OCI-LY1 (cell line): ENCODE data around the gene TXNDC15.

Experiments
- EZH2 ChIP-seq: fragments of 200-600 bp; sonication (generic), shearing (Covaris generic); IDR thresholded peaks from 2 replicates; pipeline ENCODE4 v1.8.0; 2017; ENCODE audit warnings: borderline replicate concordance, mixed run types, mild to moderate bottlenecking, antibody characterized with exemption, low read length, moderate library complexity, mixed read lengths
- TF ChIP-seq, protein P1 (sequence below): fragments of 200-600 bp; sonication (generic), shearing (Covaris generic); IDR thresholded peaks from 2 replicates; pipeline ENCODE4 v1.5.1; 2017; ENCODE audit warnings: mild to moderate bottlenecking, antibody characterized with exemption, low read length, moderate library complexity, mixed read lengths

- TF ChIP-seq, protein P1, sequence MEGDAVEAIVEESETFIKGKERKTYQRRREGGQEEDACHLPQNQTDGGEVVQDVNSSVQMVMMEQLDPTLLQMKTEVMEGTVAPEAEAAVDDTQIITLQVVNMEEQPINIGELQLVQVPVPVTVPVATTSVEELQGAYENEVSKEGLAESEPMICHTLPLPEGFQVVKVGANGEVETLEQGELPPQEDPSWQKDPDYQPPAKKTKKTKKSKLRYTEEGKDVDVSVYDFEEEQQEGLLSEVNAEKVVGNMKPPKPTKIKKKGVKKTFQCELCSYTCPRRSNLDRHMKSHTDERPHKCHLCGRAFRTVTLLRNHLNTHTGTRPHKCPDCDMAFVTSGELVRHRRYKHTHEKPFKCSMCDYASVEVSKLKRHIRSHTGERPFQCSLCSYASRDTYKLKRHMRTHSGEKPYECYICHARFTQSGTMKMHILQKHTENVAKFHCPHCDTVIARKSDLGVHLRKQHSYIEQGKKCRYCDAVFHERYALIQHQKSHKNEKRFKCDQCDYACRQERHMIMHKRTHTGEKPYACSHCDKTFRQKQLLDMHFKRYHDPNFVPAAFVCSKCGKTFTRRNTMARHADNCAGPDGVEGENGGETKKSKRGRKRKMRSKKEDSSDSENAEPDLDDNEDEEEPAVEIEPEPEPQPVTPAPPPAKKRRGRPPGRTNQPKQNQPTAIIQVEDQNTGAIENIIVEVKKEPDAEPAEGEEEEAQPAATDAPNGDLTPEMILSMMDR: no peak
- no peak for TF ChIP-seq EZH2
These were observed 29.9 kb upstream of the TXNDC15 start for GRCh38 chr5:134844252-134844651.
